Large intestine (tissue), 3 donors: ENCODE results near the gene SRGAP3. TPM values are rescaled to one million over a fixed set of nuclear protein-coding genes. Genes with fewer than 3 reads are reported as not detected.

Source experiments
- DNase-seq, 2 donors: peaks; one replicate each; pipeline versions ENCODE4 v3.0.0 to v3.0.0-alpha.2; 2013
- H3K27ac ChIP-seq: one replicate; pipeline ENCODE4 v1.5.1; 2013; ENCODE audit warnings: low read length
- H3K27me3 ChIP-seq: 2 replicates; pipeline ENCODE4 v1.6.1; 2013; ENCODE audit warnings: low read length; ENCODE audit not compliant: control insufficient read depth, insufficient read depth
- H3K36me3 ChIP-seq: 2 replicates; pipeline ENCODE4 v1.6.1; 2013; ENCODE audit warnings: low read length; ENCODE audit not compliant: control insufficient read depth, insufficient read depth
- H3K4me1 ChIP-seq: one replicate; pipeline ENCODE4 v1.6.1; 2013; ENCODE audit warnings: low read length; ENCODE audit not compliant: control insufficient read depth, insufficient read depth
- H3K4me3 ChIP-seq: one replicate; pipeline ENCODE4 v1.5.1; 2013; ENCODE audit warnings: low read length
- H3K9me3 ChIP-seq: one replicate; pipeline ENCODE4 v1.6.1; 2013; ENCODE audit warnings: mild to moderate bottlenecking, low read depth, low read length, moderate library complexity; ENCODE audit not compliant: control insufficient read depth
- WGBS: methylation state at CpG from one replicate; pipeline ENCODE4 v1.1.5; 2013; ENCODE audit warnings: low lambda C conversion rate; ENCODE audit not compliant: insufficient coverage; 5-methylcytosine and 5-hydroxymethylcytosine counted together
- polyA plus RNA-seq: library from polyadenylated mRNA; unstranded; fragments of 120-200 nt; gene quantifications from one replicate; pipeline ENCODE4 v1.2.1, GENCODE V29; 2013

Gene SRGAP3
- polyA plus RNA-seq, 1 donor = 6.5 TPM

- Histone ChIP-seq H3K4me3 (no peak overlapping the region), H3K27me3 (no peaks in the 10 kb centered on the region), H3K27ac (no peak overlapping the region), H3K9me3 (peaks cover 26% of the 10 kb centered on the region), H3K36me3 (no peaks in the 10 kb centered on the region), H3K4me1 (no peaks in the 10 kb centered on the region)
- DNase-seq = no peak
- no CpG with 5 or more reads among the region's 8 CpGs for WGBS
Measured at GRCh38 chr3:9147215-9147895, 102.1 kb downstream of the SRGAP3 start.

GRCh38 chr3:9146367-9147071, 102.9 kb downstream of the SRGAP3 start:
- no CpG with 5 or more reads among the region's 11 CpGs for WGBS
- H3K4me1 ChIP-seq = no peaks in the 10 kb centered on the region
- no peaks in the 10 kb centered on the region for H3K27me3 ChIP-seq
- H3K4me3 ChIP-seq = no peak overlapping the region
- peaks cover 19% of the 10 kb centered on the region for H3K9me3 ChIP-seq
- no peak overlapping the region for H3K27ac ChIP-seq
- no peak for DNase-seq
- H3K36me3 ChIP-seq = no peaks in the 10 kb centered on the region

- Histone ChIP-seq H3K27me3 (no peaks in the 10 kb centered on the region), H3K9me3 (no peaks in the 10 kb centered on the region), H3K27ac (no peak overlapping the region), H3K36me3 (no peaks in the 10 kb centered on the region), H3K4me1 (no peaks in the 10 kb centered on the region), H3K4me3 (no peak overlapping the region)
- no CpG with 5 or more reads among the region's 2 CpGs for WGBS
- DNase-seq = no peak
Measured at GRCh38 chr3:9143184-9143583, 106.3 kb downstream of the SRGAP3 start.

GRCh38 chr3:9142362-9142761, 107.1 kb downstream of the SRGAP3 start:
- no peaks in the 10 kb centered on the region for H3K9me3 ChIP-seq
- no peaks in the 10 kb centered on the region for H3K36me3 ChIP-seq
- H3K4me3 ChIP-seq = no peak overlapping the region
- no peaks in the 10 kb centered on the region for H3K4me1 ChIP-seq
- no peak for DNase-seq
- WGBS = no CpG with 5 or more reads among the region's 4 CpGs
- H3K27ac ChIP-seq = no peak overlapping the region
- no peaks in the 10 kb centered on the region for H3K27me3 ChIP-seq

- H3K27me3 ChIP-seq = peaks cover under 1% of the 10 kb centered on the region
- 80% methylated on average over 2 of the region's 5 CpGs for WGBS
- H3K9me3 ChIP-seq = no peaks in the 10 kb centered on the region
- DNase-seq = no peak
- no peak overlapping the region for H3K4me3 ChIP-seq
- no peaks in the 10 kb centered on the region for H3K4me1 ChIP-seq
- H3K36me3 ChIP-seq = no peaks in the 10 kb centered on the region
- no peak overlapping the region for H3K27ac ChIP-seq
Measured at GRCh38 chr3:9141928-9142289, 107.5 kb downstream of the SRGAP3 start.

- DNase-seq = no peak
Measured at GRCh38 chr3:9139366-9139765, 110.1 kb downstream of the SRGAP3 start.

GRCh38 chr3:9137676-9138075, 111.8 kb downstream of the SRGAP3 start:
- H3K27me3 ChIP-seq = peaks cover 10% of the 10 kb centered on the region
- peaks cover 11% of the 10 kb centered on the region for H3K4me1 ChIP-seq
- no peak for DNase-seq
- no peaks in the 10 kb centered on the region for H3K36me3 ChIP-seq
- no peaks in the 10 kb centered on the region for H3K9me3 ChIP-seq
- H3K4me3 ChIP-seq = no peak overlapping the region
- WGBS = 71% methylated on average over 1 of the region's 4 CpGs
- no peak overlapping the region for H3K27ac ChIP-seq

More at GRCh38 chr3:9139366-9139765, 110.1 kb downstream of the SRGAP3 start:
- H3K4me1 ChIP-seq = peaks cover 9% of the 10 kb centered on the region
- H3K27me3 ChIP-seq = peaks cover 10% of the 10 kb centered on the region
- no peaks in the 10 kb centered on the region for H3K36me3 ChIP-seq
- H3K27ac ChIP-seq = no peak overlapping the region
- no peaks in the 10 kb centered on the region for H3K9me3 ChIP-seq
- no peak overlapping the region for H3K4me3 ChIP-seq
- WGBS = no CpG with 5 or more reads among the region's 4 CpGs

- Histone ChIP-seq H3K4me1 (peaks cover 11% of the 10 kb centered on the region), H3K4me3 (no peak overlapping the region), H3K27me3 (peaks cover 10% of the 10 kb centered on the region), H3K36me3 (no peaks in the 10 kb centered on the region), H3K27ac (no peak overlapping the region), H3K9me3 (no peaks in the 10 kb centered on the region)
- no CpG with 5 or more reads among the region's 12 CpGs for WGBS
- no peak for DNase-seq
Measured at GRCh38 chr3:9136746-9137465, 112.5 kb downstream of the SRGAP3 start.

- WGBS = no CpG with 5 or more reads among the region's 56 CpGs
- H3K4me3 ChIP-seq = no peak overlapping the region
- peaks cover 10% of the 10 kb centered on the region for H3K27me3 ChIP-seq
- H3K4me1 ChIP-seq = peaks cover 11% of the 10 kb centered on the region
- no peak overlapping the region for H3K27ac ChIP-seq
- H3K9me3 ChIP-seq = no peaks in the 10 kb centered on the region
- DNase-seq = no peak
- no peaks in the 10 kb centered on the region for H3K36me3 ChIP-seq
Measured at GRCh38 chr3:9135930-9136525, 113.4 kb downstream of the SRGAP3 start.

GRCh38 chr3:9135526-9135925, 113.9 kb downstream of the SRGAP3 start:
- H3K27me3 ChIP-seq = peaks cover 10% of the 10 kb centered on the region
- no peaks in the 10 kb centered on the region for H3K36me3 ChIP-seq
- no CpG with 5 or more reads among the region's 6 CpGs for WGBS
- no peak for DNase-seq
- no peak overlapping the region for H3K27ac ChIP-seq
- H3K4me1 ChIP-seq = peaks cover 11% of the 10 kb centered on the region
- H3K4me3 ChIP-seq = no peak overlapping the region
- H3K9me3 ChIP-seq = no peaks in the 10 kb centered on the region
